Ovary (tissue), 9 donors: Measurements from ENCODE around the gene ODAD2. TPM values are rescaled to one million over a fixed set of nuclear protein-coding genes. Genes with fewer than 3 reads are reported as not detected.

ENCODE experiments used
- DNase-seq, 5 donors: peaks; one replicate each; pipeline ENCODE4 v3.0.0-alpha.2; 2019 to 2020
- H3K27ac ChIP-seq, 2 donors: fragments of 200-600 bp; one replicate each; pipeline versions ENCODE4 v1.5.1 to v1.8.0; 2019 to 2022
- H3K27me3 ChIP-seq: fragments of 200-600 bp; one replicate; pipeline ENCODE4 v1.8.0; 2022
- H3K36me3 ChIP-seq: fragments of 200-600 bp; sonication (generic); one replicate; pipeline ENCODE4 v1.5.1; 2019
- H3K4me1 ChIP-seq: one replicate; pipeline ENCODE4 v1.8.1; 2013; ENCODE audit warnings: mild to moderate bottlenecking, moderate library complexity; ENCODE audit not compliant: insufficient read depth
- H3K4me3 ChIP-seq: fragments of 200-600 bp; sonication (generic); one replicate; pipeline ENCODE4 v1.5.1; 2017
- H3K9me3 ChIP-seq, 2 donors: fragments of 200-600 bp in 1 of 2; sonication (generic) in 1 of 2; one replicate each; pipeline versions ENCODE4 v1.5.1 to v1.8.1; 2013 to 2019; ENCODE audit warnings: mild to moderate bottlenecking in 1 of 2, moderate library complexity in 1 of 2
- CTCF ChIP-seq, 3 donors: fragments of 450-650 bp in 2 of 3; fragments of 200-600 bp in 1 of 3; IDR thresholded peaks; one replicate each; pipeline versions ENCODE4 v1.5.1 to v1.8.0; 2016 to 2022; ENCODE audit warnings: antibody characterized with exemption in 3 of 3, mild to moderate bottlenecking in 1 of 3
- EP300 ChIP-seq: sonication (generic); formaldehyde crosslinking; IDR thresholded peaks from one replicate; pipeline ENCODE4 v1.6.1; 2017; ENCODE audit warnings: antibody characterized with exemption
- POLR2A ChIP-seq: fragments of 450-650 bp; IDR thresholded peaks from one replicate; pipeline ENCODE4 v1.6.1; 2017; ENCODE audit warnings: antibody characterized with exemption, mild to moderate bottlenecking, moderate library complexity
- WGBS, 3 donors: extraction: QIAGEN DNeasy Blood & Tissue Kit in 1 of 3; methylation state at CpG; one replicate each; pipeline versions ENCODE4 v1.1.5 to v1.1.7; 2013 to 2017; 5-methylcytosine and 5-hydroxymethylcytosine counted together
- intact Hi-C, 4 donors: fragments of 100-400 bp; cut with DNase I; formaldehyde crosslinking; loops; one replicate each; pipeline versions ENCODE4 v1.11.0 to v1.15.1; 2022 to 2023
- polyA plus RNA-seq, 2 donors: library from polyadenylated mRNA; stranded (reverse); fragments of 200-250 nt in 1 of 2; fragments of 350-450 nt in 1 of 2; fragmentation: Illumina TruSeq in 1 of 2; extraction: RNeasy Lipid Tissue Mini Kit (QIAGEN cat#74804) in 1 of 2; gene quantifications; one replicate each; pipeline ENCODE4 v1.2.3, GENCODE V29; 2013 to 2014
- total RNA-seq, 7 donors: library from RNA; depleted of rRNA in 2 of 7; stranded (reverse); fragments of >200 nt in 2 of 7; fragmentation: NEBNext Ultra II Directional in 3 of 7; extraction: Animal tissue kit (Norgen Biotek cat#: 25700) in 3 of 7; gene quantifications; one replicate each; pipeline versions ENCODE4 v1.1.0 to v1.2.4, GENCODE V29; 2016 to 2023
- donor health status: DM: no; HTN: no; CAD: no; lungs with moderate emphysema.
- donor health status: DM: no; HTN: no; CAD: no.
- donor health status: Bipolar disorder and iron deficiency.
- donor health status: DM: yes; HTN: yes; CAD: no.
- donor health status: DM: no; HTN: no; CAD: no.
- donor health status: DM: yes; HTN: yes; CAD: no.

Gene ODAD2
- total and polyA plus RNA-seq, 9 donors = 0.83 to 11.0 (median 2.5) TPM

- no peaks in the 10 kb centered on the region for H3K4me1 ChIP-seq
- 61 to 67% (median 64%) methylated on average over 8 of the region's 8 CpGs for WGBS, 3 donors
- H3K9me3 ChIP-seq = no peaks in the 10 kb centered on the region
- intact Hi-C loops = no loop called here
- H3K27ac ChIP-seq = no peak overlapping the region
- no peaks in the 10 kb centered on the region for H3K27me3 ChIP-seq
- no peak overlapping the region for H3K4me3 ChIP-seq
- TF ChIP-seq POLR2A = no peak
- no peak for TF ChIP-seq EP300
- TF ChIP-seq CTCF (IDR thresholded peaks at IDR 0.05) = no peak
- DNase-seq = no peak
- H3K36me3 ChIP-seq = no peaks in the 10 kb centered on the region
Measured at GRCh38 chr10:27857616-27858015, 141.3 kb downstream of the ODAD2 start.

DNA sequence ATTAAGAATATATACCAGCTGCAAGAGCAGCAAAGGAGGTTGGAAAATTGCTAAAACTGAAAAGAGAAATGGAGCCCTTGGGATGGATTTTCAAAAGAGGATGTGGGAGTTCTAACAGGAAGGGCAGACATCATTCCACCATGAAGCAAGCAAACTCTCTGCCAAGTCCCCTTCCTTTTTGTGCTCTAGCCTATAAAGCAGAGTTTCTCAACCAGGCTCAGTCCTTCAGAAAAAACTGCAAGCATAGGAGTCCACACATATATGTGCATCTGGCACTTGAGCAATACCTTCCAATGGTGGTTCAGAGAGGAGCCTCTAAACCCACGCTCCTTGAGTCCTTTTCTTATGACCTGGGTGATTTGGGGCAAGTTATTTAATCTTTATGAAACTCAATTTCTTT lies 154.7 kb downstream of the ODAD2 start:
- no peak for DNase-seq
- no peaks in the 10 kb centered on the region for H3K9me3 ChIP-seq
- 86 to 97% (median 93%) methylated on average over 1 of the region's 1 CpG for WGBS, 3 donors

GRCh38 chr10:27838901-27839300 lies 160.0 kb downstream of the ODAD2 start:
- H3K27ac ChIP-seq = no peak overlapping the region
- no peaks in the 10 kb centered on the region for H3K27me3 ChIP-seq
- no peak overlapping the region for H3K4me3 ChIP-seq
- WGBS, 3 donors = 13 to 29% (median 22%) methylated on average over 8 of the region's 8 CpGs
- H3K9me3 ChIP-seq = no peaks in the 10 kb centered on the region
- H3K4me1 ChIP-seq = peaks cover 3% of the 10 kb centered on the region
- no peak for DNase-seq
- TF ChIP-seq POLR2A = no peak
- TF ChIP-seq EP300 = no peak
- no peak for TF ChIP-seq CTCF (IDR thresholded peaks at IDR 0.05)
- intact Hi-C loops = no loop called here
- H3K36me3 ChIP-seq = no peaks in the 10 kb centered on the region

More for the DNA sequence above, 154.7 kb downstream of the ODAD2 start:
- TF ChIP-seq CTCF (IDR thresholded peaks at IDR 0.05) (no peak), EP300 (no peak), POLR2A (no peak)
- H3K27ac ChIP-seq = no peak overlapping the region
- no peaks in the 10 kb centered on the region for H3K27me3 ChIP-seq
- H3K4me3 ChIP-seq = no peak overlapping the region
- intact Hi-C loops = no loop called here
- no peaks in the 10 kb centered on the region for H3K36me3 ChIP-seq
- H3K4me1 ChIP-seq = no peaks in the 10 kb centered on the region

GRCh38 chr10:27838361-27838760 lies 160.5 kb downstream of the ODAD2 start:
- intact Hi-C loops = no loop called here
- WGBS, 3 donors = 2 to 10% (median 5%) methylated on average over 4 of the region's 4 CpGs
- Histone ChIP-seq H3K4me3 (no peak overlapping the region), H3K36me3 (no peaks in the 10 kb centered on the region), H3K9me3 (no peaks in the 10 kb centered on the region), H3K27ac (no peak overlapping the region), H3K4me1 (peaks cover 3% of the 10 kb centered on the region), H3K27me3 (no peaks in the 10 kb centered on the region)
- no peak for TF ChIP-seq POLR2A
- no peak for TF ChIP-seq CTCF (IDR thresholded peaks at IDR 0.05)
- TF ChIP-seq EP300 = no peak
- no peak for DNase-seq
